K562 (cell line): Measurements from ENCODE around the gene MRPL48. TPM values are rescaled to one million over a fixed set of nuclear protein-coding genes. Genes with fewer than 3 reads are reported as not detected.

ENCODE experiments used
- ATF7 ChIP-seq: fragments of 450-650 bp; IDR thresholded peaks from 2 replicates; pipeline ENCODE4 v1.7.1; 2014; ENCODE audit warnings: mild to moderate bottlenecking, moderate library complexity
- CBX2 ChIP-seq: fragments of 200-600 bp; sonication (generic); IDR thresholded peaks from one replicate; pipeline ENCODE4 v1.6.1; 2012; ENCODE audit warnings: mild to moderate bottlenecking, low read length, inconsistent platforms; ENCODE audit not compliant: insufficient read depth, poor library complexity, severe bottlenecking
- CEBPG ChIP-seq, 3 experiments: fragments of 200-800 bp in 1 of 3; sonication (Bioruptor generic) in 1 of 3; sonication (generic) in 1 of 3; formaldehyde crosslinking in 1 of 3; IDR thresholded peaks in 2 of 3; conservative IDR thresholded peaks in 1 of 3; 2 replicates each; pipeline versions ENCODE4 v1.6.1 to v1.8.0; 2016 to 2022; ENCODE audit warnings: missing compliant biosample characterization in 2 of 3, missing genetic modification characterization in 2 of 3, mild to moderate bottlenecking in 1 of 3, missing genetic modification reagents in 1 of 3
- FOXJ2 ChIP-seq: fragments of 200-800 bp; sonication (Bioruptor generic); IDR thresholded peaks from 2 replicates; pipeline ENCODE4 v1.6.1; 2016; ENCODE audit warnings: missing genetic modification characterization, missing compliant biosample characterization
- HDAC8 ChIP-seq: fragments of 450-650 bp; IDR thresholded peaks from 2 replicates; pipeline ENCODE4 v1.6.1; 2016; ENCODE audit warnings: mild to moderate bottlenecking, missing genetic modification characterization, moderate library complexity, missing compliant biosample characterization
- HSF4 ChIP-seq: fragments of 250-450 bp; sonication (Bioruptor Pico); IDR thresholded peaks from 2 replicates; pipeline ENCODE4 v2.1.2; 2022; ENCODE audit warnings: mild to moderate bottlenecking, moderate library complexity, borderline replicate concordance
- IRF2 ChIP-seq: sonication (generic); formaldehyde crosslinking; IDR thresholded peaks from 2 replicates; pipeline ENCODE4 v1.8.1; 2022; ENCODE audit warnings: mild to moderate bottlenecking, missing genetic modification reagents
- LARP7 ChIP-seq: fragments of 450-650 bp; IDR thresholded peaks from 2 replicates; pipeline ENCODE4 v1.6.1; 2016
- MECOM ChIP-seq: fragments of 250-450 bp; sonication (Bioruptor Pico); IDR thresholded peaks from 2 replicates; pipeline ENCODE4 v1.8.0; 2022; ENCODE audit warnings: inconsistent platforms
- MEF2D ChIP-seq: conservative IDR thresholded peaks from 2 replicates; pipeline ENCODE4 v1.6.1; 2016; ENCODE audit warnings: low read depth, missing genetic modification characterization, missing compliant biosample characterization
- RBFOX2 ChIP-seq: fragments of 200-400 bp; formaldehyde crosslinking; IDR thresholded peaks from 2 replicates; pipeline ENCODE4 v1.6.1; 2017; ENCODE audit warnings: low read depth, mild to moderate bottlenecking, low read length, moderate library complexity
- RNF2 ChIP-seq: sonication (generic); IDR thresholded peaks from 2 replicates; pipeline ENCODE4 v1.6.1; 2016
- RREB1 ChIP-seq: fragments of 250-450 bp; sonication (Bioruptor Pico); IDR thresholded peaks from 2 replicates; pipeline ENCODE4 v1.4.0; 2020
- TEAD2 ChIP-seq: fragments of 450-650 bp; IDR thresholded peaks from 2 replicates; pipeline ENCODE4 v1.6.1; 2016; ENCODE audit warnings: missing genetic modification characterization, control low read depth, missing compliant biosample characterization
- polyA plus RNA-seq, 8 experiments: library from polyadenylated mRNA; depleted of rRNA in 4 of 8; stranded (reverse) in 5 of 8; unstranded in 3 of 8; fragments of >200 nt; fragmentation: Nextera tagmentation in 2 of 8; fragmentation: Illumina TruSeq in 1 of 8; extraction: Ambion mirVana in 2 of 8; extraction: Trizol in 1 of 8; gene quantifications; 2 replicates each; pipeline versions ENCODE4 v1.2.1 to v1.2.3, GENCODE V29; 2011 to 2014; ENCODE audit warnings: inconsistent platforms in 1 of 8, missing spikeins in 1 of 8
- total RNA-seq, 7 experiments: library from RNA; depleted of rRNA in 6 of 7; stranded (reverse); fragments of >200 nt in 6 of 7; fragmentation: Illumina TruSeq in 2 of 7; extraction: Trizol in 2 of 7; gene quantifications; 2 replicates each; pipeline versions ENCODE4 v1.2.1 to v1.2.3, GENCODE V29; 2011 to 2021; ENCODE audit warnings: low replicate concordance in 1 of 7
- TF ChIP-seq, protein P1 (sequence below), 2 experiments: fragments of 450-650 bp; conservative IDR thresholded peaks; 2 replicates each; pipeline ENCODE4 v1.6.1; 2017; ENCODE audit warnings: mild to moderate bottlenecking in 2 of 2, moderate library complexity in 2 of 2
- TF ChIP-seq, protein P2 (sequence below): sonication (generic); formaldehyde crosslinking; IDR thresholded peaks from 2 replicates; pipeline ENCODE4 v1.8.0; 2022; ENCODE audit warnings: missing genetic modification reagents, mild to moderate bottlenecking, moderate library complexity, borderline replicate concordance
- TF ChIP-seq, protein P3 (sequence below): fragments of 450-650 bp; conservative IDR thresholded peaks from 2 replicates; pipeline ENCODE4 v1.6.1; 2016; ENCODE audit warnings: missing genetic modification characterization, low read depth, mild to moderate bottlenecking, control low read depth, missing compliant biosample characterization

MRPL48 gene
- total and polyA plus RNA-seq, 9 of the 15 experiments (the other 6 are each of a cell fraction or from before 2014, with no cell fraction given), result 66.0 to 237 (median 104) TPM

- peak; percentile 90 for TF ChIP-seq RREB1 (CRISPR knock-in tag)
- peak; percentile 99 for TF ChIP-seq CEBPG (CRISPR knock-in tag; IDR thresholded peaks at IDR 0.05)
- peak; percentile 97 to 99 for TF ChIP-seq CEBPG (tag; conservative IDR thresholded peaks at IDR 0.05 in 1 of 2, IDR thresholded peaks at IDR 0.05 in 1 of 2)
- no peak for TF ChIP-seq CBX2
- TF ChIP-seq TEAD2 (tag), result peak; percentile 12; the same call in 1 of the 2 replicates
- TF ChIP-seq ATF7, result peak; percentile 96
- TF ChIP-seq RBFOX2, result peak; percentile 51; the same call in 1 of the 2 replicates
- TF ChIP-seq, protein P1, sequence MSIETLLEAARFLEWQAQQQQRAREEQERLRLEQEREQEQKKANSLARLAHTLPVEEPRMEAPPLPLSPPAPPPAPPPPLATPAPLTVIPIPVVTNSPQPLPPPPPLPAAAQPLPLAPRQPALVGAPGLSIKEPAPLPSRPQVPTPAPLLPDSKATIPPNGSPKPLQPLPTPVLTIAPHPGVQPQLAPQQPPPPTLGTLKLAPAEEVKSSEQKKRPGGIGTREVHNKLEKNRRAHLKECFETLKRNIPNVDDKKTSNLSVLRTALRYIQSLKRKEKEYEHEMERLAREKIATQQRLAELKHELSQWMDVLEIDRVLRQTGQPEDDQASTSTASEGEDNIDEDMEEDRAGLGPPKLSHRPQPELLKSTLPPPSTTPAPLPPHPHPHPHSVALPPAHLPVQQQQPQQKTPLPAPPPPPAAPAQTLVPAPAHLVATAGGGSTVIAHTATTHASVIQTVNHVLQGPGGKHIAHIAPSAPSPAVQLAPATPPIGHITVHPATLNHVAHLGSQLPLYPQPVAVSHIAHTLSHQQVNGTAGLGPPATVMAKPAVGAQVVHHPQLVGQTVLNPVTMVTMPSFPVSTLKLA (conservative IDR thresholded peaks at IDR 0.05), result no peak
- peak; percentile 88; the same call in 1 of the 2 replicates for TF ChIP-seq HSF4 (CRISPR knock-in tag)
- TF ChIP-seq IRF2 (CRISPR knock-in tag), result no peak
- peak; percentile 91 for TF ChIP-seq MEF2D
- peak; percentile 69; the same call in 1 of the 2 replicates for TF ChIP-seq RNF2
- TF ChIP-seq, protein P2, sequence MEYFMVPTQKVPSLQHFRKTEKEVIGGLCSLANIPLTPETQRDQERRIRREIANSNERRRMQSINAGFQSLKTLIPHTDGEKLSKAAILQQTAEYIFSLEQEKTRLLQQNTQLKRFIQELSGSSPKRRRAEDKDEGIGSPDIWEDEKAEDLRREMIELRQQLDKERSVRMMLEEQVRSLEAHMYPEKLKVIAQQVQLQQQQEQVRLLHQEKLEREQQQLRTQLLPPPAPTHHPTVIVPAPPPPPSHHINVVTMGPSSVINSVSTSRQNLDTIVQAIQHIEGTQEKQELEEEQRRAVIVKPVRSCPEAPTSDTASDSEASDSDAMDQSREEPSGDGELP (CRISPR knock-in tag), result 0 out of 2 replicates have a peak, but pooled peaks have one; percentile 26
- no peak for TF ChIP-seq LARP7
- TF ChIP-seq HDAC8 (tag), result peak; percentile 93
- TF ChIP-seq, protein P3, sequence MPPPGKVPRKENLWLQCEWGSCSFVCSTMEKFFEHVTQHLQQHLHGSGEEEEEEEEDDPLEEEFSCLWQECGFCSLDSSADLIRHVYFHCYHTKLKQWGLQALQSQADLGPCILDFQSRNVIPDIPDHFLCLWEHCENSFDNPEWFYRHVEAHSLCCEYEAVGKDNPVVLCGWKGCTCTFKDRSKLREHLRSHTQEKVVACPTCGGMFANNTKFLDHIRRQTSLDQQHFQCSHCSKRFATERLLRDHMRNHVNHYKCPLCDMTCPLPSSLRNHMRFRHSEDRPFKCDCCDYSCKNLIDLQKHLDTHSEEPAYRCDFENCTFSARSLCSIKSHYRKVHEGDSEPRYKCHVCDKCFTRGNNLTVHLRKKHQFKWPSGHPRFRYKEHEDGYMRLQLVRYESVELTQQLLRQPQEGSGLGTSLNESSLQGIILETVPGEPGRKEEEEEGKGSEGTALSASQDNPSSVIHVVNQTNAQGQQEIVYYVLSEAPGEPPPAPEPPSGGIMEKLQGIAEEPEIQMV (tag), result peak; percentile 78
- peak; percentile 82 for TF ChIP-seq MECOM (CRISPR knock-in tag)
- no peak for TF ChIP-seq FOXJ2 (tag)
Observed at GRCh38 chr11:73784080-73784634, 3.5 kb upstream of the MRPL48 start (continued).
